Gastroesophageal sphincter (tissue), 4 donors: Measurements from ENCODE around the gene CCNY. TPM values are rescaled to one million over a fixed set of nuclear protein-coding genes. Genes with fewer than 3 reads are reported as not detected.

ENCODE experiments used
- ATAC-seq: fragments of 150-250 bp; one replicate; pipeline ENCODE4 v1.9.1; 2016; ENCODE audit warnings: mild to moderate bottlenecking, moderate library complexity
- H3K27ac ChIP-seq, 4 donors: fragments of 200-600 bp; sonication (generic) in 3 of 4; 1 replicate in 3 of 4; 2 replicates in 1 of 4; pipeline ENCODE4 v1.5.1; 2016 to 2019
- H3K27me3 ChIP-seq: fragments of 200-600 bp; sonication (generic); one replicate; pipeline ENCODE4 v1.5.1; 2019
- H3K36me3 ChIP-seq, 2 donors: fragments of 200-600 bp; sonication (generic); one replicate each; pipeline ENCODE4 v1.5.1; 2019; ENCODE audit warnings: control low read depth in 1 of 2
- H3K4me1 ChIP-seq, 3 donors: fragments of 200-600 bp; sonication (generic); 1 replicate in 2 of 3; 2 replicates in 1 of 3; pipeline ENCODE4 v1.5.1; 2016 to 2019; ENCODE audit warnings: control low read depth in 2 of 3
- H3K4me3 ChIP-seq, 2 donors: fragments of 200-600 bp; sonication (generic); one replicate each; pipeline ENCODE4 v1.5.1; 2019; ENCODE audit warnings: mild to moderate bottlenecking in 1 of 2, moderate library complexity in 1 of 2
- H3K9me3 ChIP-seq, 3 donors: fragments of 200-600 bp; sonication (generic); one replicate each; pipeline ENCODE4 v1.5.1; 2017 to 2019; ENCODE audit warnings: control low read depth in 2 of 3
- EP300 ChIP-seq: sonication (generic); formaldehyde crosslinking; IDR thresholded peaks from one replicate; pipeline ENCODE4 v1.6.1; 2017; ENCODE audit warnings: antibody characterized with exemption, mild to moderate bottlenecking
- POLR2A ChIP-seq, 2 donors: fragments of 450-650 bp; IDR thresholded peaks; one replicate each; pipeline ENCODE4 v1.6.1; 2017; ENCODE audit warnings: antibody characterized with exemption in 2 of 2, mild to moderate bottlenecking in 2 of 2, moderate library complexity in 1 of 2
- POLR2AphosphoS5 ChIP-seq: sonication (generic); formaldehyde crosslinking; IDR thresholded peaks from one replicate; pipeline ENCODE4 v1.6.1; 2017; ENCODE audit warnings: antibody characterized with exemption
- WGBS, 2 donors: methylation state at CpG; one replicate each; pipeline ENCODE4 v1.1.5; 2018; ENCODE audit warnings: low coverage in 1 of 2; 5-methylcytosine and 5-hydroxymethylcytosine counted together
- total RNA-seq, 4 donors: library from RNA; depleted of rRNA; stranded (reverse); fragments of >200 nt; gene quantifications; one replicate each; pipeline ENCODE4 v1.1.0, GENCODE V29; 2016
- TF ChIP-seq, protein P1 (sequence below), 4 experiments: fragments of 200-600 bp in 2 of 4; fragments of 450-650 bp in 2 of 4; sonication (generic) in 1 of 4; IDR thresholded peaks; one replicate each; pipeline ENCODE4 v1.5.1; 2017 to 2019; ENCODE audit warnings: antibody characterized with exemption in 4 of 4, mild to moderate bottlenecking in 2 of 4, moderate library complexity in 2 of 4

CCNY gene
- total RNA-seq, 4 donors from 2014 or later = 35.5 to 106 (median 63.2) TPM

DNA sequence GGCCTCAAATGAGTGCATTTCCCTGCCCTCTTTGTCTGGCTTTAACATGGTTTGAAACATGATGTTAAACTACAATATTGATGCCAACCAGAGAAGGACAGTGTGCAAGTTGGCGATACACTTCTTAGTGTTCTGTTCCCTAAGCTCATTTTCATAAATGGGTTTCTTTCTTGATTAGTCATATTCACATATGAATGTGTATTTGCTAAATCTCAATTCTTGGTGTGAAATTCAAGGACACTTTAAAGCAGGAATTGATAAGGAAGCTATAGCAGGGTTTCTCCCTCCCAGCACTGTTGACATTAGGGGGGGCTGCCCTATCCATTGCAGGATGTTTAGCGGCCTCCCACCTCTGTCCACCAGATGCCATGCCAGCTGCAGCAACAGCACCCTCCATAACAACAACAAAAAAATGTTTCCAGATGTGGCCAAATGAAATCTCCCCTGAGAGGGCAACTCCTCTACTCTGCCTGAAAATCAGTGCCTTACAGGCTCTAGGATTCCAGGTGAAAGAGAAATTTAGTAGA is 13.1 kb downstream of the CCNY start:
- Histone ChIP-seq H3K4me1 (peaks cover 5 to 87% (median 34%) of the 10 kb centered on the region in 3 donors), H3K27me3 (no peaks in the 10 kb centered on the region)

DNA sequence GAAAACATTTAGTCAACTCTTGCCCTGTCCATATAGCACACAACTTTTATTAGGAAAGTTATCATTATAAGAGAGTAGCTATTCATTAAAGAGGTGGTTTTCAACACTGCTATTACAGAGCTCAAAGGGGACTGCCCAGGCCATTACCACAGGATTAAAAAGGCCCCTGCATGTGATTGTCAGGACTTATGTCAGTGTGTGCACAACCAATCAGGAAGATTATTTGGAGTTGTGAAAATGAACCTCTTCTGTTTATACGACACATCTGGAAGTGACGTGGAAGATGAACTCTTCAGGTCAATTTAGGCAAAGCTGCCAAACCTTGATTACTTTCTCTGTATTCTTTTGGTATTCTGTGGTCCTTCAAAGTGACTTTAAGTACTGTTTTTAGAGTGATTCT is 14.7 kb downstream of the CCNY start:
- H3K27ac ChIP-seq = no peak overlapping the region
- H3K4me1 ChIP-seq = peaks cover 5 to 90% (median 27%) of the 10 kb centered on the region in 3 donors
- H3K36me3 ChIP-seq = no peaks in the 10 kb centered on the region
- 17 to 61% methylated on average over 1 to 2 of the region's 2 CpGs for WGBS, 2 donors
- ATAC-seq = no peak
- TF ChIP-seq POLR2AphosphoS5 (no peak), POLR2A (IDR thresholded peaks at IDR 0.05) (no peak)
- TF ChIP-seq, protein P1, sequence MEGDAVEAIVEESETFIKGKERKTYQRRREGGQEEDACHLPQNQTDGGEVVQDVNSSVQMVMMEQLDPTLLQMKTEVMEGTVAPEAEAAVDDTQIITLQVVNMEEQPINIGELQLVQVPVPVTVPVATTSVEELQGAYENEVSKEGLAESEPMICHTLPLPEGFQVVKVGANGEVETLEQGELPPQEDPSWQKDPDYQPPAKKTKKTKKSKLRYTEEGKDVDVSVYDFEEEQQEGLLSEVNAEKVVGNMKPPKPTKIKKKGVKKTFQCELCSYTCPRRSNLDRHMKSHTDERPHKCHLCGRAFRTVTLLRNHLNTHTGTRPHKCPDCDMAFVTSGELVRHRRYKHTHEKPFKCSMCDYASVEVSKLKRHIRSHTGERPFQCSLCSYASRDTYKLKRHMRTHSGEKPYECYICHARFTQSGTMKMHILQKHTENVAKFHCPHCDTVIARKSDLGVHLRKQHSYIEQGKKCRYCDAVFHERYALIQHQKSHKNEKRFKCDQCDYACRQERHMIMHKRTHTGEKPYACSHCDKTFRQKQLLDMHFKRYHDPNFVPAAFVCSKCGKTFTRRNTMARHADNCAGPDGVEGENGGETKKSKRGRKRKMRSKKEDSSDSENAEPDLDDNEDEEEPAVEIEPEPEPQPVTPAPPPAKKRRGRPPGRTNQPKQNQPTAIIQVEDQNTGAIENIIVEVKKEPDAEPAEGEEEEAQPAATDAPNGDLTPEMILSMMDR (IDR thresholded peaks at IDR 0.05) = no peak
- no peaks in the 10 kb centered on the region for H3K27me3 ChIP-seq
- no peaks in the 10 kb centered on the region for H3K9me3 ChIP-seq
- no peak overlapping the region for H3K4me3 ChIP-seq

More for the DNA sequence above, 13.1 kb downstream of the CCNY start:
- 68 to 90% methylated on average over 2 of the region's 2 CpGs for WGBS, 2 donors
- ATAC-seq = no peak
- no peaks in the 10 kb centered on the region for H3K9me3 ChIP-seq
- no peak overlapping the region for H3K27ac ChIP-seq
- TF ChIP-seq POLR2AphosphoS5 (no peak), POLR2A (IDR thresholded peaks at IDR 0.05) (no peak), EP300 (no peak)
- TF ChIP-seq, protein P1 (IDR thresholded peaks at IDR 0.05) = no peak
- H3K4me3 ChIP-seq = no peak overlapping the region
- no peaks in the 10 kb centered on the region for H3K36me3 ChIP-seq

DNA sequence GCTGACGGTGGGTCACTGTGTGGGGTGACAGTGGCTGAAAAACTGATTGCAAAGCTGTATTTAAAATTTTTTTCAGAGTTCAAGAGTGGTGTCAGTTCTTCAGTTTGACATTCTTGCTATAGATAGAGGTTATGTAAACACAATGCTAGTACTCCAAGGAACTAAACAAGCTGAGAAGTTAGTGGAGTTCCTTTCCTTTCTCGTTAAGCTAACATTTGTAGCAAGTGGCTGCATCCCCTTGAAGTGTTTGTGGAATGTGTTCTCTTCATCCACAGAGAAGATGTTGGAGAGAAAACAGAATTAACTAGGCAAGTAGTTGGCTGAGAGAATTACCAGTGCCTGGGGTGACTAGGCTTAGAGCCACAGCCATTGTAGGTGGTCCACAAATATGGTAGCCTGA is 15.8 kb downstream of the CCNY start:
- Histone ChIP-seq H3K4me1 (peaks cover 3 to 88% (median 20%) of the 10 kb centered on the region in 3 donors), H3K4me3 (no peak overlapping the region), H3K36me3 (no peaks in the 10 kb centered on the region), H3K27ac (no peak overlapping the region), H3K27me3 (no peaks in the 10 kb centered on the region), H3K9me3 (no peaks in the 10 kb centered on the region)
- TF ChIP-seq EP300 (no peak), POLR2A (IDR thresholded peaks at IDR 0.05) (no peak), POLR2AphosphoS5 (no peak)
- TF ChIP-seq, protein P1 (IDR thresholded peaks at IDR 0.05) = no peak
- ATAC-seq = no peak
- WGBS, 2 donors = 62 to 90% methylated on average over 2 of the region's 2 CpGs

DNA sequence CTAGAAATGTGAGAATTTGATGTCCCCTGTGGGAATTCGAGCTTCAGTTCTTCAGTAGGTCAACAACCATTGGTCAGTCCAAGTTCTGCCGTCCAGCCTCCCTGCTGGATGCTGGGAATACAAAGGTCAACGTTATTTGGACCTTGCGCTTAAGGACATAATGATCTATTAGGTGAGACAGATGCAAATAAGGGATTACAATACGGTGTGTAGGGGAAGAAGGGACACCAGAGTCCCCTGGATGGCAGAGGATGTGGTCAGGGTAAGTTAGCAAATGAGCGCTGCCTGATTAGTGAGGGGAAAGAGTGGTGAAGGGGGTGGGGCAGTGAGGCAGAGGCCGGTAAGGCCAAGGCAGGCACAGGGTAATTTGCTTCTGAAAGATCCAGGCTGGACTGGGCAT is 16.2 kb downstream of the CCNY start:
- Histone ChIP-seq H3K27me3 (no peaks in the 10 kb centered on the region), H3K4me1 (peaks cover 0 to 84% (median 16%) of the 10 kb centered on the region in 3 donors), H3K9me3 (no peaks in the 10 kb centered on the region), H3K36me3 (no peaks in the 10 kb centered on the region), H3K4me3 (no peak overlapping the region), H3K27ac (no peak overlapping the region)
- TF ChIP-seq POLR2A (IDR thresholded peaks at IDR 0.05) (no peak), POLR2AphosphoS5 (no peak), EP300 (no peak)
- TF ChIP-seq, protein P1 (IDR thresholded peaks at IDR 0.05) = no peak
- no peak for ATAC-seq
- WGBS, 2 donors = 70 to 100% methylated on average over 3 to 6 of the region's 7 CpGs

DNA sequence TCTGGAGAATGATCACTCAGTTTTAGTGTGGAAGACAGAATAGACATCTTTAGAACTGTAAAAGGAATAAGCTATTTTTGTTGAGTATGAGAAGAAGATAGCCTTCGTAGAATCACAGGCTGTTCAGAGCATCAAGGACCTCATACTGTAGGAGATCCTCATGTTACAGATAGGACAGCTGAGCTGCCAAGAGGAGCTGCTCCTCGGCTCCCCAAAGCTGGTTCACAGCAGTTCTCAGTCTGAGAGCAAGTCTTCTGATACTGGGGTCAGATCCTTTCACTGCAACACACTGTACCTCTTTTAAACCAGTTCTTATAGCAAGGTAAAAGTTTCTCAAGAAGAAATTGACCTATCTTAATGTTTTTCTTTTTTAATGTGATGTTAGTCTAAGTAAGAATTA is 17.1 kb downstream of the CCNY start:
- H3K36me3 ChIP-seq = no peaks in the 10 kb centered on the region
- peaks cover 0 to 81% (median 12%) of the 10 kb centered on the region in 3 donors for H3K4me1 ChIP-seq
- TF ChIP-seq, protein P1 (IDR thresholded peaks at IDR 0.05) = no peak
- TF ChIP-seq POLR2AphosphoS5 = no peak
- no peak for TF ChIP-seq POLR2A (IDR thresholded peaks at IDR 0.05)
- no peak for TF ChIP-seq EP300
- H3K27ac ChIP-seq = no peak overlapping the region
- H3K9me3 ChIP-seq = no peaks in the 10 kb centered on the region
- H3K4me3 ChIP-seq = no peak overlapping the region
- no peaks in the 10 kb centered on the region for H3K27me3 ChIP-seq
- WGBS, 2 donors = 72 to 75% methylated on average over 2 of the region's 2 CpGs
- ATAC-seq = no peak
